ENCODE results near the gene TTC31.

The TTC31 gene

GRCh38 chr2:74513605-74514367, 30.9 kb downstream of the TTC31 start:
- H3K4me3 Mint-ChIP-seq: peak overlapping the region in 1 of 3 experiments; percentile 19
- H3K36me3 Mint-ChIP-seq (ENCODE audit: low read depth): no peaks in the 10 kb centered on the region
- H3K27me3 Mint-ChIP-seq (ENCODE audit: low read depth): peaks cover 99% of the 10 kb centered on the region
- no peak overlapping the region for H3K27ac Mint-ChIP-seq
- no peaks in the 10 kb centered on the region for H3K9me3 Mint-ChIP-seq
- no peaks in the 10 kb centered on the region for H3K4me1 Mint-ChIP-seq
- TF ChIP-seq, protein P1, sequence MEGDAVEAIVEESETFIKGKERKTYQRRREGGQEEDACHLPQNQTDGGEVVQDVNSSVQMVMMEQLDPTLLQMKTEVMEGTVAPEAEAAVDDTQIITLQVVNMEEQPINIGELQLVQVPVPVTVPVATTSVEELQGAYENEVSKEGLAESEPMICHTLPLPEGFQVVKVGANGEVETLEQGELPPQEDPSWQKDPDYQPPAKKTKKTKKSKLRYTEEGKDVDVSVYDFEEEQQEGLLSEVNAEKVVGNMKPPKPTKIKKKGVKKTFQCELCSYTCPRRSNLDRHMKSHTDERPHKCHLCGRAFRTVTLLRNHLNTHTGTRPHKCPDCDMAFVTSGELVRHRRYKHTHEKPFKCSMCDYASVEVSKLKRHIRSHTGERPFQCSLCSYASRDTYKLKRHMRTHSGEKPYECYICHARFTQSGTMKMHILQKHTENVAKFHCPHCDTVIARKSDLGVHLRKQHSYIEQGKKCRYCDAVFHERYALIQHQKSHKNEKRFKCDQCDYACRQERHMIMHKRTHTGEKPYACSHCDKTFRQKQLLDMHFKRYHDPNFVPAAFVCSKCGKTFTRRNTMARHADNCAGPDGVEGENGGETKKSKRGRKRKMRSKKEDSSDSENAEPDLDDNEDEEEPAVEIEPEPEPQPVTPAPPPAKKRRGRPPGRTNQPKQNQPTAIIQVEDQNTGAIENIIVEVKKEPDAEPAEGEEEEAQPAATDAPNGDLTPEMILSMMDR (IDR thresholded peaks at IDR 0.05; ENCODE audit: unreplicated experiment in 3 of 3): no peak

- no peaks in the 10 kb centered on the region for H3K36me3 Mint-ChIP-seq (ENCODE audit: low read depth)
These were observed 31.7 kb downstream of the TTC31 start, which contains the start of gene TLX2 for GRCh38 chr2:74514368-74515270. TLX2 (plus strand) TSS chr2:74514450; CDS start chr2:74514807, 357 bp downstream.

GRCh38 chr2:74515271-74515980, 32.5 kb downstream of the TTC31 start:
- TF ChIP-seq, protein P1 (IDR thresholded peaks at IDR 0.05; ENCODE audit: unreplicated experiment in 3 of 3): no peak
- no peaks in the 10 kb centered on the region for H3K9me3 Mint-ChIP-seq

More at GRCh38 chr2:74514368-74515270, 31.7 kb downstream of the TTC31 start, which contains the start of gene TLX2:
- Mint-ChIP-seq H3K27me3 (ENCODE audit: low read depth) (peaks cover 99% of the 10 kb centered on the region), H3K4me1 (no peaks in the 10 kb centered on the region), H3K27ac (no peak within 1 kb of the TSS), H3K9me3 (no peaks in the 10 kb centered on the region), H3K4me3 (peak within 1 kb of the TSS in 2 of 3 experiments; percentile 32 to 59)
- TF ChIP-seq, protein P1 (IDR thresholded peaks at IDR 0.05; ENCODE audit: unreplicated experiment in 3 of 3): no peak

DNA sequence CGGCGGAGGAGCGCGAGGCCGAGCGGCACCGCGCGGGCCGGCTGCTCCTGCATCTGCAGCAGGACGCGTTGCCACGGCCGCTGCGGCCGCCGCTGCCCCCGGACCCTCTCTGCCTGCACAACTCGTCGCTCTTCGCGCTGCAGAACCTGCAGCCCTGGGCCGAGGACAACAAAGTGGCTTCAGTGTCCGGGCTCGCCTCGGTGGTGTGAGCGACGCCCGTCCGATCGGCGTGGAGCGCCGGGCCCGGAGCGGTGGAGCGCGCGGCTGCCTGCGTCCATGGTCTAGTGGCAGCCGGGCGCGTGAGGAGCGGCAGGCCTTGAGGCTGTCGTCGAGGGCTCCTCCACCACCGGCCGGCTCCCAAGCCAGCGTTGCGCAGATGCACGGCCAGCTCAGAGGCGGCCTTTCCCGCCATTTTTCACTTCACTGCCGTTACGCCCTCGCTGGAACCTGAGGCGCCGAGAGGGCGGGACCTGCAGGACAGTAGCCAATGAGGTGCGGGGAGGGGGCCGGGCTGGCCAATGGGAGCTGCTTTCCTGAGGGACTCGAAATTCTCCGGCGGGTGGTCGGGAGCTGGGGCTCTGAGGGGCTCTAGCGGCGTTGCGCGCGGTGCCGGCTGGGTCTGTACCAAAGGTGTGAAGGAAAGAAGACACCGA, 33.2 kb downstream of the TTC31 start:
- no peaks in the 10 kb centered on the region for H3K36me3 Mint-ChIP-seq (ENCODE audit: low read depth)
- H3K4me3 Mint-ChIP-seq: peak overlapping the region in 1 of 3 experiments; percentile 21
- no peaks in the 10 kb centered on the region for H3K9me3 Mint-ChIP-seq
- H3K27me3 Mint-ChIP-seq (ENCODE audit: low read depth): peaks cover 99% of the 10 kb centered on the region
- TF ChIP-seq, protein P1 (IDR thresholded peaks at IDR 0.05; ENCODE audit: unreplicated experiment in 3 of 3): no peak
- no peaks in the 10 kb centered on the region for H3K4me1 Mint-ChIP-seq
- H3K27ac Mint-ChIP-seq: no peak overlapping the region

More at GRCh38 chr2:74515271-74515980, 32.5 kb downstream of the TTC31 start:
- Mint-ChIP-seq H3K27ac (no peak overlapping the region), H3K36me3 (ENCODE audit: low read depth) (no peaks in the 10 kb centered on the region), H3K27me3 (ENCODE audit: low read depth) (peaks cover 99% of the 10 kb centered on the region), H3K4me1 (no peaks in the 10 kb centered on the region), H3K4me3 (peak overlapping the region in 1 of 3 experiments; percentile 59)

- H3K36me3 Mint-ChIP-seq (ENCODE audit: low read depth): no peaks in the 10 kb centered on the region
- peak overlapping the region in 1 of 3 experiments; percentile 12 for H3K4me3 Mint-ChIP-seq
These were observed 33.8 kb downstream of the TTC31 start for GRCh38 chr2:74516650-74517049.

More at GRCh38 chr2:74516650-74517049, 33.8 kb downstream of the TTC31 start:
- peaks cover 99% of the 10 kb centered on the region for H3K27me3 Mint-ChIP-seq (ENCODE audit: low read depth)
- no peak overlapping the region for H3K27ac Mint-ChIP-seq
- H3K9me3 Mint-ChIP-seq: no peaks in the 10 kb centered on the region
- TF ChIP-seq, protein P1 (IDR thresholded peaks at IDR 0.05; ENCODE audit: unreplicated experiment in 3 of 3): no peak
- H3K4me1 Mint-ChIP-seq: no peaks in the 10 kb centered on the region

Measured in nephron (organoid).